Suppressor macrophage treated with lipopolysaccharide for 1 hour (primary cell): ENCODE data around the gene SEC24D.

ENCODE experiments used
- DNase-seq, 3 donors: peaks; one replicate each; pipeline ENCODE4 v3.0.0-alpha.2; 2020 to 2022

SEC24D gene

GRCh38 chr4:118749347-118749988 is 86.5 kb downstream of the SEC24D start:
- no peak for DNase-seq

DNA sequence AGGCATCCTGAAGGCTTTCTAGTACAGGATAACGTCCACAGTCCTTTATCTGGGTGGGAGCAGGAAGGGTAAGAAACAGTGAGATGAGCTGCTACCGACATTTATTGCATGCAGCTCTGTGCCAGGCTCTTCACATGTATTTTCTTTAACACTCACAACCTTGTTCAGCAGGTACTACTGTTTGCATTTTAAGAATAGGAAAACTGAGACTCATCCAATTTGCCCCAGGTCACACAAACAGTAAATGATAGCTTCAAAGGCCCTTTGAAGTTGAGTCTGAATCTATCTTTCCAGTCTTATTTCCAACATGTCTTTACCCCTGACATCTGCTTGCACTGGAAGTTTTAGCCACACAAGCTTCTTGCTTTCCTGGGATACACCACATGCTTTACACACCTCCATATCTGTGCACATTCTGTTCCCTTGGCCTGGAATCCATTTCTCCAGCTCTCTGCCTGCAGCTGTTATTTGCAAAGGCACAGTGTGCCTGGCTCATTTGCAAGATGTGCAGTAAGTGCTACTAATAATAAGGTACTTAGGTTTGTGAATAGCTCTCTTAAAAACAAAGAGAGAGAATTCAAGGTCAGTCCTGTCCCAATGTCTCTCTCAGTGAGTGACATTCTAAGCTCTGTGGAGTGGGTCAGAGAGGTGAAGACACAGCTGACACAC is 89.5 kb downstream of the SEC24D start:
- no peak for DNase-seq

DNA sequence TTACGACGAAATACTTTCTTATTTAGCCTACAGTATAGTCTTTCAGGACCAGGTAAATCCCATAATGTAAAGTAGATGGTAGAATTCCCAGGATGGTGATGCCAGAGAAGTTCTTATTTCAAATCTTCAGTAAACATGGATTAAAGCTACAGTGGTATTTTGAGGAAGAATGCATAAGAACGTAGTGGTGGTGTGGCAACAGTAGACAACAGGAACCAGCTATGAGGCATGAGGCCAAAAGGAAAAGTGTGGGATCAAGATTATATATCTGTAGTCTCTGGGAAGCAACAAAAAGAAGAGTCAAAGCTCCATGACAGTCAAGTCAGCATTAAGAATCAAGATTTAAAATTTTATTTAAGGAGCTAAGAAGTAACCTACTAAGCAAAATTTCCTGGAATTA is 90.6 kb downstream of the SEC24D start:
- DNase-seq = peak in 2 of 3 donors; percentile 8 to 20

DNA sequence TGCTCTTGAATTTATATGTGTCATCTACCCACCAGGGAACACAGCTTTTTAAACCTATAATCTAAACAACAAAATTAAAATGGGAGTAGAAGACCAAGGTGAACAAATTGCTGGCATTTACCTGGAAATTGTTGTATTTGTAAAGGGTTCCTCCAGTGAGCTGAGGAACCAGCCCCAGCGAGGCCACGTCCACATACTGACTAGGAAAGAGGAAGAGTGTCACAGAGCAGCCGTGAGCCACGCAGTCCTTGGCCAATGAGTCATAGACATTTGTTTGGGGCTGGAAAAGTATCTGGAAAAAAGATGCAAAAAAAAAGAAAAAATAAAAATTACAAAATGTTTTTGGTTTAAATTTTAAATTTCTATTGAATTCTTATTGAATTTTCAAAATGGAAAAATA is 92.1 kb downstream of the SEC24D start:
- DNase-seq = peak; percentile 53 to 62 (median 60)

GRCh38 chr4:118742050-118742449 is 93.9 kb downstream of the SEC24D start:
- DNase-seq = no peak

- no peak for DNase-seq
These were observed 94.5 kb downstream of the SEC24D start for GRCh38 chr4:118741301-118741855.

GRCh38 chr4:118740869-118741268 is 95.1 kb downstream of the SEC24D start:
- DNase-seq = peak; percentile 9 to 62 (median 56)

DNA sequence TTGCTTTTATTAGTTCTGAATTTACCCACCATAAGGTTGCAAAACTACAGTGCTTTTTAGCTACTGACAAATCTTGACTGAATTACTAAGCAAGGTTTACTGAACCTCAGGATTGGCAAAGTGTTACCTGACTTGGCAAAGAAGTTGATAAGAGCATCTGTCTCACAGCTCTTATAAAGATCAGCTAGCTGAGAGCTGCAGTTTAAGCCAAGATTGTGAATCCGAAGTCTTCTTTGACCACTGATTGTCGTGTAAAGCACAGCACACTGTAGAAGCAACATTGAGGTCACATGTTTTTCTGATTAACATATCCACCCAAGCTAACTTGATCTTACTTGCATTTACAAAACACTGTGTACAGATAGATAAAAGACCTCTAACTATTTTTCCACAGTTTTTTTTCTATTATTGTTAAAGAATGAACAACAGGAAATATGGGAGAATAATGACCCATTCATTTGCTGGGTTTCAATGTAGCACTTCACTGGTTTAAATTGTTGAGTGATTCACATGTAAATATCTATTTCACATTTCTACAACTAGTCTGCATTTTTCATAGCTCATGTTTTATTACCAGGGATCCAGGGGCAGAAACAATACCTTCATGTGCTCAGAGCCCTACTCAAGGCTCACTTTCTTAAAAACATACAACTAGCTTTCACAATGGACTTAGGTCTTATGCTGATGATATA is 96.8 kb downstream of the SEC24D start:
- no peak for DNase-seq

DNA sequence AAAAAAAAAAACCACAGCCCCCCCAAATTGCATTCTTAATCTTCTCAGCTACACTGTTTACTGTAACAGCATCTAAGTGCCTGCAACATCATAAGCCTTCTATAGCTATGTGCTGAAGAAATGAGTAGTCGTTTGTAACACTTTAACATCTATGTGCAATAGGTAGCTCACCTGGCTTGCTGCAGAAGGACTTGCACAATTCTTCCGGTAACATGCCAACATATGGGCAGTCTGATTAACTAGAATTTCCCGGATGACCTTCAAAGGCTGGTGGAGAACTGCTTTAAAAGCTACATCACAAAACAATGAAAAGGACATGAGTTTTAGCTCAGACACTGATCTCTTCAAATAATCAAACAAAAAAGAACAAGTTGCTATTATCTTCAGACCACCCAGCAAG is 97.8 kb downstream of the SEC24D start:
- no peak for DNase-seq

GRCh38 chr4:118736900-118737299 is 99.0 kb downstream of the SEC24D start:
- no peak for DNase-seq

DNA sequence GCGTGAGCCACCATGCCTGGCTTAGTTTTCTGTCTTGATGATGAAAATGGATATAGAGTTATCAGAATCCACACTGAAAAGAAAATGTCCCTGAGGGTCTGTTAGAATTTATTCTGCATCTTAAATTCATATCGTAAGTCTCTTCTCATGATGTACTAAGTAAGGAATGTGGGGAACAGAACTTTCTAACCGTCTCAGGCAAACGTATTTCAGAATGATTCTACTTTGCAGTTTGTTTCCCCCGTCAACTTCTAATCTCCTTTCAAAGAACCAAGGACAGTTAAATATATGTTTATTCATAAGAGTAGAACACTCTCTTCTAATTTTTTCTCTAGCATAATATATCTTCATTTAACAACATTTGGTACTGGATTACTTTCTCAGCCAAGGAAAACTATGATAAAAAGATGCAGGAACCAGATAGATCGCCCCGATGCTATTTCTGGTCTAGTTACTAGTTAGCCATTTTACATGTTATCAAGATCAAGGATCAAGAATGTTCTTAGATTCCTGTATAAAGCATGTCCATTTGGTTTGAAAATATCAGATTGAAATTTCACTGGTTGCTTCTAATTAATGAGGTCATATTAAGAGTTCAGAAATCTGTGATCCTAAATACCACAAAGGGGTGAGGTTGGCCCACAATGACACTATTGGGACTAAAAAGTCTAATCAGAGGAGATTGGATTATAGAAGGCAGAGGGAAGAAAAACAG is 101.3 kb downstream of the SEC24D start:
- no peak for DNase-seq

DNA sequence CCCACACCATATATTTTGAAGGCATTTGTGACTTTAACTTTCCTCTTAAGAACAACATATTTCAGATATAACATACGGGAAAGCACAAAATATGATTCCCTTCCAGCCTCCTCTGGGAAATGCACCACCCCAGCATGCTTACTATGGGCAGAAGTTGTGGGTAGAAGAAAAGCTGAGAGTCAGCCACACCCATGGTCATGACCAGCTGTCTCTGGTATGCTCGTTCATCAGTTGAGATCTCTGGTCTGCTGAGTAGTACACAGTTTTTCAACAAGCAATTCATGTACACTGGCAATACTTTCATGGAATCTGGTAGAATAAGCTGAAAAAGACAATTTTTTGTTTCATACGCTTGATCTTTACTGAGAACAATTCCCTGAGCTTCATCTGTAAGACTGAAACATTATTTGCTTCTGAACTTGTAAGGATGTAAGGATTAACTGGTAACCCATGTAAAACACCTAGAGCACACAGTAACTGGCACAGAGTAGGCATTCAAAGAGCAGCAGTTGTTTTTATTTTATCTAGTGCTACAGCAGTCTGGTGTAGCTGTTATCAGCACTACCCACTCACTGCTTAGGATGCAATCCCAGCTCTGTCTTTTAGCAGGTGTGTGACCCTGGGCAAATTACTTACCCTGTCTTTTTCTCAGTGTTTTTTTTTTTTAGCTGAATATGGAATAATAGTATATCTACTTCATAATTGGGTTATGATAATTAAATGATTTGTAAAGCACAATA is 103.2 kb downstream of the SEC24D start:
- no peak for DNase-seq

- DNase-seq = no peak
These were observed 105.2 kb downstream of the SEC24D start for GRCh38 chr4:118730683-118731082.

GRCh38 chr4:118729287-118730286 is 106.3 kb downstream of the SEC24D start:
- DNase-seq = no peak

DNA sequence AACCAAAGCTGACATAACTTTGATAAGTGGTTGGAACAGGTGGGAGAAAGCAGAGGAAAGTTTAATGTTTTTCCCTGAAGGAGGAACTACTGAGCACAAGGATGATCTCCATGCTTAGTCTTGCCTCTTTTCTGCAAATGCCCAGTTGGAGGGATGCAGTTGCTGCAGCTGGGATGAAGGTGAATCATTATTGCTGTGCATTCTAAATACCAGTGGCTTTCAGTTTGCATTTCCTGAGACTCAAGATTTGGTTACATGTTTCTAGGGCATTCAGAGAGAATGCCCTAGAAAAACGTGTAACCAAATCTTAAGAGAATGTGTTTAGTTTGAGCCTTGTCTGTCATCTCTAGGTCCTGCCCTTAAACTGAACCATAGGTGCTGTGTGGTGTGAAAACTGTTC is 108.6 kb downstream of the SEC24D start:
- no peak for DNase-seq

- DNase-seq = no peak
These were observed 112.6 kb downstream of the SEC24D start for GRCh38 chr4:118723369-118723768.

- DNase-seq = no peak
These were observed 114.2 kb downstream of the SEC24D start for GRCh38 chr4:118721752-118722151.

DNA sequence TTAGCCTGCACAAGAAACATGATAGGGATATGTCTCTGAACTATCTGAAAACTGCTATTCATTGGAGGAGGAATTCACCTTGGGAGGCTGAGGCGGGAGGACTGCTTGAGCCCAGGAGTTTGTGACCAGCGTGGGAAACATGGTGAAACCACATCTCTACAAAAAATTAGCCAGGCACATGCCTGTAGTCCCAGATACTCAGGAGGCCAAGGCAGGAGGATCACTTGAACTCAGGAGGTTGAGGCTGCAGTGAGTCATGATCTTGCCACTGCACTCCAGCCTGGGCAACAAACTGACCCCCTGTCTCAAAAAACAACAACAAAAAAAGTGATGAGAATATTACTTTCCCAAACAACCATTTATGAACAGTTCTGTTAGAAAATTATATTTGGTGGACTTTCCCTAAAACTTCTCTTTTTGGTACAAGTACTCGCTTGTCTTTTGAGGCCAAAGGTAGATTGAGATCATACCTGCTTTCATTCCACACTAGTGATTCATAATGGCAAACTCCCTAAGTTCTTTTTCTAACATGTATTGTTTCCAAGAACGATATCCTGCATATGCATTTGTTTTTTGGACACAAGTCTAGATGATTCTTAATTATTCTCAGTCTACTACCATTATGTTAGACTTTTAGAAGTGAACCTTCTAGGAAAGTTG is 117.3 kb downstream of the SEC24D start:
- no peak for DNase-seq

GRCh38 chr4:118716304-118716703 is 119.6 kb downstream of the SEC24D start:
- DNase-seq = no peak

DNA sequence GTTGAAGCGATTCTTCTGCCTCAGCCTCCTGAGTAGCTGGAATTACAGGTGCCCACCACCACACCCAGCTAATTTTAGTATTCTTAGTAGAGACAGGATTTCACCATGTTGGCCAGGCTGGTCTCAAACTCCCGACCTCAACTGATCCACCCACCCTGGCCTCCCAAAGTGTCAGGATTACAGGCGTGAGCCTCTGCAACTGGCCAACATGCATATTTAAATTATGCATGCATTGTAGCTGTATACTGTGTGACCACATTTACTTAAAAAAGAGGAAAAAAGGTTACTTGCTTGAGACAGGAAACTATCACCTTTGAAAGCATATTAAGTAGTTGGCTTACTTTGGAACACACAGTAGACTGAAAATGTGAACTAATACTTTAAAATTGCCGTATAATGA is 121.2 kb downstream of the SEC24D start:
- DNase-seq = no peak

DNA sequence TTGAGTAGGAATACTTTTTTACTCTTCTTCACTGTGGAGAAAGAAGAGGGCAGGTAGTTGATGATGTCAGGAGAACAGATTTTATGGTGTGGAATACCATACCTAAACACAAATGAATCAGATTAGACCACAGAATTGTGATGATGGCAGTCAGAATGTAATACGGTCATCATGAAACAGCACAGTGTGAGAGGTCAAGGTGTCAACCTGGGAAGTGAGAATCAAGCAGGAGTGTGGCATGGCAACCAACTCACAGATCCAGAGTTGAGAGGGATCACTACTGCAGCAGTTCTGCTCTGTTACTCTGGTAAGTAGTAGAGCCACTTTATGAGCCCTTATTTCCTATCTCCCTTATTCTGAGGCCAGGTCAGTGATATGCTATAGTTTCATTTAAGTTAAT is 123.1 kb downstream of the SEC24D start:
- no peak for DNase-seq
